ENCODE measurements around the gene SLC6A17.
A peak's percentile ranks its signal among the peaks of the same experiment; 100 is the strongest.

Gene SLC6A17

GRCh38 chr1:110176299-110176956 is 26.1 kb downstream of the SLC6A17 start:
- no peak for DNase-seq

DNA sequence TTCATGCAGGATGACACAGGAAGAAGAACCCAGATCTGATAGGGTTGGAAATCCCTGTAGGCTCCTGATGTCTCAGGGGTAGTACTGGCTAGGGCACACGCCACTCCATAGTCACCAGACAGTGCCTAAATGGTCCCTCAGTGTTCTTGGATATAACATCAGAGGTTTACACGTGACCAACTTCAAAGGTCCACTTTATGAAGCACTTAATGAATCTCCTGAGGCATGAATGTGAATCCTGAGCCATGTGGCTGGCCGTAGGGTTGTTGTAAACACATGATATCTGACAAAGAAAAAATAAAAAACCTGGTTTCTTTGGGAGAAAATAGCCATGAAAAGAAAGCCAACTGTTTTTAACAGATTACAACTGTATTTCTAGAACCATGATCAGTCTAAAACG is 27.5 kb downstream of the SLC6A17 start:
- no peak for DNase-seq

DNA sequence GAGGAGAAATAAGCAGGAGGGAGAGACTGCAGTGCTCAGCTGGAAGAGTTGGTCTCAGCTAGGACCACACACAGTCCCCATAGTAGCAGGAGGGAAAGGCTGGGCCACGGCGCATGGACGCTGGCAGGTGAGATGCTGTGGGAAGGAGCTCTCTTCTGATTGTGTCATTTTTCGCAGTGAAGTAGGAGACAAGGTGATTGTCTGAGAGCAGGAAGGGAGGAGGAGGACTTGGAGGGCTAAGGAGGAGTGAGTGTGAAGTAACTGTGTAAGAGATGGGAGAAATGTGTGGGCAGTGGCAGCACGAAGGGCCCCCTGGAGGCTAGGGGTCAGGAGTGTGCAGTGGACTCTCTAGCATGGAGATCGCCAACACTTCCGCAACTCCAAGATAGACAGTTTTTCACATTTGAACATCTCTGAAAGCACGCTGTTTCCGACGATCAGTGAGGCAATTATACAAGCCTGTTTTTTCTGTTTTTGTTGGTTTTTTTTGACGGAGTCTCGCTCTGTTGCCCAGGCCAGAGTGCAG is 33.4 kb downstream of the SLC6A17 start:
- DNase-seq = no peak

DNA sequence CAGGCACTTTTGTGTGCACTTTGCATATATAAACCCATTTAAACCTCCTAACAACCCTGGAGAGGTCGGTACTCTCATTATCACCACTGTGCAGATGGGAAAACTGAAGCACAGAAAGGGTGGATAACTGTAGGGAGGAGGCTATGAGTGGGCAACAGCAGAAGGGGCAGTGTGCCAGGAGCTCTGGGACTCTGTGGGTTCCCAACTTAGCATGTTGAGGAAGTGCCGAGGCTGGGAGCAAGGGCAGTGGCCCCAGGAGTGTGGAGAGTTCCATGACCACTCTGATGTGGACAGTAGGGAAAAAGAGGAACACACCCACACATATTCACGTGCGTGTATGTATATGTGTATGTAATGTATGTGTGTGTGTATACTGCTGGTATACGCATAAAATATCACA is 34.2 kb downstream of the SLC6A17 start:
- DNase-seq = no peak

GRCh38 chr1:110185181-110185580 is 34.9 kb downstream of the SLC6A17 start:
- DNase-seq = no peak

GRCh38 chr1:110186558-110186957 is 36.3 kb downstream of the SLC6A17 start:
- no peak for DNase-seq

DNA sequence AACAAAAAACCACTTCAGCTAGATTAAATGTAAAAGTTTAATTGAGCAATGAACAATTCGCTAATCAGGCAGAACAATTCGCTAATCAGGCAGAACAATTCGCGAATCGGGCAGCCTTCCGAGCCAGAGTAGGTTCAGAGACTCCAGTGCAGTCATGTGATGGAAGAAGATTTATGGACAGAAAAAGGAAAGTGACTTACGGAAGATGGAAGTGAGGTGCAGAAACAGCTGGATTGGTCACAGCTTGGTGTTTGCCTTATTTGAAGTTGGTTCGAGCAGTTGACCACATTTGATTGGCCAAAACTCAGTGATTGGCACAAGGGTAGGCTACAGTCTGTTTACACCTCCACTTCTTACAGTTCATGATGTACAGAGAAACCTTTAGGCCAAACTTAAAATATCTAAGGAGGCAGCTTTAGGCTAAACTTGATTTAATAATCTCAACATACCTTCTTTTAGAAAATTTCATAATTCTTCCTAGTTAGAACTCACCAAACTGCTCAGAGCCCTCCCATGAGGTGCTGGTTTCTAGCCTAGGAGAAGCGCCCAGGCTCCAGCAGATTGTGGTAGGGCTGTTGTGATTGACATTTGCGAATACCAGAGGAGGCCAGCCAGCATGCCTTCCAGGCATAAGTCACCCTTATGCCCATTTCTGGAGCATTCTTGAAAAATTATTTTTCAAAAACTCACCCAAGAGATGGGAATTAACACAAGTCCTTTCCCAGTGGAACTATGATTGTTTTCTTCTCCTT is 37.0 kb downstream of the SLC6A17 start:
- no peak for DNase-seq

DNA sequence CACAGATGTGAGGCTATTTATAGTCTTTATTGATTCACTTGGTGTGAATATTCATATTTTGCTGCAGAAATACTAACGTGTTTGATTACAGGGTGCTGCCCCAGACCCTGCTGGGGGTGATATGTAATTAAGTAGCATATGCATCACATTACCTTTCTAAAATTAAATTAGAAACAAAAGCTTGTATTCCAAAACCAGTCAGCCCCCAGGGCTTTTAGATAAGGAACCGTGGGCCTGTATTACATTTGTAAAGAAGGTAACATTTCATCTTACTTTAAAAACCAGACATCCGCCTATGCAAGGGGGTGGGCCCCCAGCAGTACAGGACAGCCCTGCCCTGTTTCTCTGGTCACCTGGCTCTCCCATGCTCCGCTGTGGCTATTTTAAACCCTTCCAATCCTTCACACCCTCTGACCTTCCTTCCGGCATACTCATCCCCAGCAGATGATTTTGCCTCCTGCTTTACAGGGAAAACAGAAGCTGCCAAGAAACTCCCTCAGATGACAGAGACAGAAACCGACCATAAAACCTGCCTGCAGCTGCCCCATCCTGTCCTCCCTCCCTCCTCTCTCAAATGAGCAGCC is 37.8 kb downstream of the SLC6A17 start:
- DNase-seq = no peak

GRCh38 chr1:110189181-110189580 is 38.9 kb downstream of the SLC6A17 start:
- DNase-seq = no peak

DNA sequence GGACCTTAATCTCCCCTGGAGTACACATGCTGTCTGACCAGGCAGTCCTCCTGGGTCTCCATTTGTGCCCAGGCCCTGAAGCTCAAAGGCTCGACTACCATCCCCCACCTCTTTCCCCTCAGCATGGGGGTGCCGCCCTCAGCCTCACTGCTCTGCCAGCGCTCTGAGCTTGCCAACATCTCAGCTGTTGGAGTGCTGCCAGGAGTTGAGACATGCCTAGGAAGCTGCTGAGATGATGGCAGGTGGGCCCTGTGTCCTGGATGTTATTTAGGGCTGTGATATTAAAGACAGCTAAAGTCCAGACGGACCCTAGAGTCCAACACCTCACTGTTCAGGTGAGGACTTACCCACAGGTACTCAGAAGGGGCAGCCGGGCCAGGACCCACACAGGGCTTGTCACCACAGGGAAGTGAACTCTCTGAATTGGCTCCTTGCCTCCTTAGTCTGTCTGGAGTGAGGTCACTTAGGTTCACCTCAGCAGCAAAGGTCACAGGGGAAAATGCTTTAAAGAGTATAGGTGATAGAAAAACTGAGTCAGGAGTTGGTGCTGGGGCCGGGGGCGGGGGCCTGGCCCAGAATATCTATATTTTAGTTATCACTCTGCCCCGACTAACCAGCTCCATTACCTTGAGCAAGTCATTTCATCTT is 40.1 kb downstream of the SLC6A17 start:
- no peak for DNase-seq

GRCh38 chr1:110192541-110192940 is 42.2 kb downstream of the SLC6A17 start:
- DNase-seq = no peak

GRCh38 chr1:110195196-110195595 is 44.9 kb downstream of the SLC6A17 start:
- no peak for DNase-seq

- DNase-seq = no peak
Measured at GRCh38 chr1:110196917-110197765, 46.8 kb downstream of the SLC6A17 start.

DNA sequence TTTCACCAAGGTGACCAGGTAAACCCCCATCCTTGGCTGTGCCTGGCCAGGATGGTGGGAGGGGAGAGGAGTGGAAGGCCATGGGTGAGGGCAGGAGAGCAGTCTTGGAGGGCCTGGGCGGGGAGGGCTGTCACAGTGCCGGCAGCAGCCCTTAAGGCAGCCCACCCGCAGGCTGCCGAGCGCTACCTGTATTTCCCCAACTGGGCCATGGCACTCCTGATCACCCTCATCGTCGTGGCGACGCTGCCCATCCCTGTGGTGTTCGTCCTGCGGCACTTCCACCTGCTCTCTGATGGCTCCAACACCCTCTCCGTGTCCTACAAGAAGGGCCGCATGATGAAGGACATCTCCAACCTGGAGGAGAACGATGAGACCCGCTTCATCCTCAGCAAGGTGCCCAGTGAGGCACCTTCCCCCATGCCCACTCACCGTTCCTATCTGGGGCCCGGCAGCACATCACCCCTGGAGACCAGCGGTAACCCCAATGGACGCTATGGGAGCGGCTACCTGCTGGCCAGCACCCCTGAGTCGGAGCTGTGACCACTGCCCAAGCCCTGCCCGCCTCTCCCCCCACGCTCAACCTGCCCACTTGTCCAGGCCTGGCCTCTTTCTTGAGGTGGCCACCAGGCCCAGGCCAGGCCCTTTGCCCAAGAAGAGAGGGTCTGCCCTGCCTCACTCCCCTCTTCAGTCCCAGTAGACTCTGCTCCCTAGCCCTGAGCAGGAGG is 47.8 kb downstream of the SLC6A17 start:
- no peak for DNase-seq

GRCh38 chr1:110198746-110199145 is 48.5 kb downstream of the SLC6A17 start:
- no peak for DNase-seq

DNA sequence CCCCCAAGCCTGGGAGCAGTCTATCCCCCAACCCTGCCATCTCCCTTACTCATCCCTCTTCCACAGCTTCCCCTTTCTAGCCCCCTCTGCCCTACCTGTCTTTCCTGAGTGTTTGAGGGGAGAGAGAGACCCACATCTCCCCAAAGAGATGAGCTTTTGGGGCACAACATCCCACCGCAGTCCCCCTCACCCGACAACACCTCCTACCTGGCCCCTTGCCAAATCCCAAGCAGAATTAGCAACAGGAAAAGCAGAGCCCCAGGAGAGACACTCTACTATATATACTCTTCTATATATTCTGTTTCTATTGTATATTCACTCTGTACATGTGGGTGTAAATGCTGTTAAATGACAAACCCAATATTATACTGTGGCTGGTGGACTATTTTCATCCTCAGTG is 49.9 kb downstream of the SLC6A17 start:
- DNase-seq = no peak

DNA sequence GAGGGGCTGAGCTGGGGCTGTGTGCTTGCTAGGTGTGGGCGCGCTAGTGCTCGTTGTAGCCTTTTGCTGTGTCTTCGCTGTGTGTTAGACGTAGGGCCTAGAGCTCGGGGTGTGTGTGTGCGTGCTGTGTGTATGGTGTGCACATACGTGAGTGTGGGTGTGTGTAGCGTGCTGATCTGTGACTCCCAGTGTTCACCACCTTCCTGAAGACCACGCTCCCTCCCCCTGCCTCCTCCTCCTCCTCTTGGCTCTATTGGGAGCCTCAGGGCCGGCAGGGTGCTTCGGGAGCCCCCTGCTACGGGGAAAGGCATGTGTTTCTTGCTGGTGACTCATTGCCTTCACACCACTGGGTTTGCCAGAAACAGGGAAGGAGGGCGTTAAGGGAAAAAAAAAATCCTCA is 50.4 kb downstream of the SLC6A17 start:
- DNase-seq = no peak

DNA sequence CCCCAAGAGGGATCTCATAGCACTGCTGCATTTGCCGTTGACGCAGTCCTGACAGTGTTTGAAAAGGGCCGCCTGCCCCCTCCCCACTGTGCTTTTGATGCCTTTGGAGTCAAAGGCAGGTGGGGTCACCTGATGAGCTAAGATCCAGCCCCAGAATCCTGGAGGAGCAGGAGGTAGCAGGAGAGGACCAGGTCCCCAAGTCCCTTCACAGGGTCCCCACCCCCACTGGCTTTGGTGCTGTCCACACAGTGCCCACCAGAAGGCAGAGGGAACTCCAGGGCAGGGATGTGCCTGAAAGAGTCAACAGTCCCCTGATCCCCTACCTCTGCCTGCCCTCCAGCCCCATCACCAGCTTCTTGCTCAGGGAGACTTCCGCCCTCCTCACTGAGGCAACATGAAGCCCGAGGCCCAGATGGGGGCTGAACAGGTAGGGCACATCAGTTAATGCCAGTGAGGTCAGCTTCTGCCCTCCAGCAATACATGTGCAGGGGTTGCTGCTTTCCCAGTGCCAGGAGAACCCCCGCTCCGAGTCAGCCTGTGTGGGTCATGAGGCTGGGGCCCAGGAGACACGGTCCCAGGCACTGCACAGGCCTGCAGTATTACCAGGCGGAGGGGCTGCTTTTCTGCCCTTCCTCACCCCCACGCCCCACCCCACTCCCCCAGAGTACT is 51.0 kb downstream of the SLC6A17 start:
- no peak for DNase-seq

- peak; percentile 27 for DNase-seq
Measured at GRCh38 chr1:110203021-110203661, 52.8 kb downstream of the SLC6A17 start.

DNA sequence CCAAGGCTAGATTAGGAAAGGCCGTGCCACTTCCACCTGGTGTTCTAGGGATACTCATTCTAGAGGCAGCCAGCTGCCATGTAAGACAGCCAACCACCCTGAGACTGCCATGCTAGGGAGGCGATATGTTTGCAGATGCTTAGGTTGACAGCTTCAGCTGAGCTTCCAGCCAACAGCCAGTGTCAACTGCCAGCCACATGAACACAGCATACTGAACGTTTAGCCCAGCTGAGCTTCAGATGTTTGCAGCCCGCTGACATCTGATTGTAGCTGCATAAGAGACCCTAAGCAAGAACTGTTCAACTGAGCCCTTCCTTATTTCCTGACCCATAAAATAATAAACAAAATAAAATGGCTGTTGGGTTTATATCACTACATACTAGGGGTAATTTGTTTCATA is 54.9 kb downstream of the SLC6A17 start:
- no peak for DNase-seq
